A673 (cell line): ENCODE measurements around the gene ZC3H8.

ENCODE experiments used
- CTCF ChIP-seq: fragments of 300-800, 200-600 bp; sonication (generic); conservative IDR thresholded peaks from 2 replicates; pipeline ENCODE4 v1.5.1; 2017; ENCODE audit warnings: low read depth, mild to moderate bottlenecking, antibody characterized with exemption, low read length, moderate library complexity, mixed read lengths
- EZH2 ChIP-seq: fragments of 200-600 bp; sonication (generic); IDR thresholded peaks from 2 replicates; pipeline ENCODE4 v1.6.1; 2017; ENCODE audit warnings: borderline replicate concordance, low read depth, mild to moderate bottlenecking, mixed read lengths, antibody characterized with exemption, low read length; ENCODE audit not compliant: poor library complexity, severe bottlenecking

- TF ChIP-seq CTCF (no peak), EZH2 (no peak)
Measured at GRCh38 chr2:112275311-112275886, 20.6 kb upstream of the ZC3H8 start, which contains the start of gene ZC3H6.
